ENCODE measurements around the gene GOLGA3.

DNA sequence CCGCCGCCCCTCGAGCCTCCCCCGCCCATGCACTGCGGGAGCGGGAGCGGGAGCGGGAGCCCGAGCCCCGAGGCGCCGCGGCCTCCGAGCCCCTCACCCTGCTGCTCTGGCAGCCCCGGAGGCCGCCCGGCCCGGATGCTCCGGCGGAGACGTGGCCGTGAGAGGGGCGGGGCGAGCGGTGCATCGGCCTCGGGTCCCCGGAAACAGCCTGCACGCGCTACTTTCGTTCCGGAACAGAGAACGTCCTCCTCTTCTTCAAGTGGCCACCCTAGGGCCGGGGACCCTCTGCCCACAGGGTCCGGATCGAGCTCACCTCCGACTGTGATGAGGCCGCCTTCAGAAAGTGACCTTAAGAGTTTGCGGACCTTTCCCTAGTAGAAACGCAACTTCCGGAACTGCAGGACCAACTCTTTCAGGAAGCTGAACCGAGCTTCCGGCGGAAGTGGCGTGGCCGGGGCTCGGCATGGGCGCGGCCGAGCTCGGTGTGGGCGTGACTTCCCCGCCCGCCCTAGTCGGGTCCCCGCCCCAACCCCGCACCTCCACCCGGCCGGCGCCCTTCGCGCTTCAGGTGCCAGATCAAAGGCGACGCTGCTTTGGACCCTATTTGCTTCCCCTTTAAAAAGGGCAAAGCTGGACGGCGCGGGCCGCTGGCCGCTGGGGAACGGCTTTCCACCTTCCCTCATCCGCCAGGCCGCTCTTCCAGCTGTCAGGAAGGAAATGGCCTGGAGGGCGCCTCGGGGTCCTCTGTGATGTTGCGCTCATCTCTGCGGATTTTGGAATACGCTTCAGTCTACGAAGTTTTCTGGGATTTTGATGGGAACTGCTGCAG, at the start of gene GOLGA3:
- TF ChIP-seq POLR2A (IDR thresholded peaks at IDR 0.05; ENCODE audit: low read length) (peak; percentile 64), GATA1 (IDR thresholded peaks at IDR 0.05; ENCODE audit: low read depth, low read length) (no peak)
